Measurements from ENCODE around the gene CDK17. TPM values are rescaled to one million over a fixed set of nuclear protein-coding genes. Genes with fewer than 3 reads are reported as not detected.
A peak's percentile ranks its signal among the peaks of the same experiment; 100 is the strongest.
"Not testable (repeated sequence)": the region's sequence is repeated elsewhere in the genome, so short reads cannot be mapped to it uniquely, and the experiment has no call there.

CDK17 gene
- total and polyA plus RNA-seq, 8 donors: 32.1 to 67.9 (median 53.2) TPM

DNA sequence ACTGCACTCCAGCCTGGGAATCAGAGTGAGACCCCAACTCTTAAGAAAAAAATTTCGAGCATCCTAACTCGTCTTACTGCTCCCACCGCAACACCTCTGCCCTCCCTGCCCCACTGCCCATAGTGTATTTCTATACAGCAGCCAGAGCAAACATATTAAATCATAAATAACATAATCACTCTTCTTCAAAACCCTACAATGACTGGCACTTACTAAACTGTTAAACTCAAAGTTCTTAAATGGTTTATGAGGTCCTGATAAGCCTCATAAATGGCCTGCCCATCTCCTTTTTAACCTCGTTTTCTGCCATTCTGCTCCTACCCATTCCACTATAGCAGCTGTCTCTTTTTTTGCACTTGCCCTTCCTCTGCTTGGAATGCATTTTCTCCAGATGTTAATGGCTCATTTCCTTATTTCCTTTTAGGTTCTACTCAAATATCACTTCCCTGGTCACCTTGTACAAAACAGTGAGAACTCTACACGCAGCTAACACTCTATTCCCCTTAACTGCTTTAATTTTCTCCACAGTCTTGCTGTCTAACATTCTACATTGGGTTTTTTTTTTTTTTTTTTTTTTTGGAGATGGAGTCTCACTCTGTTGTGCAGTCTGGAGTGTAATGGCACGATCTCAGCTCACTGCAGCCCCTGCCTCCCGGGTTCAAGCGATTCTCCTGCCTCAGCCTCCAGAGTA lies 45.2 kb downstream of the CDK17 start:
- TF ChIP-seq, protein P1, sequence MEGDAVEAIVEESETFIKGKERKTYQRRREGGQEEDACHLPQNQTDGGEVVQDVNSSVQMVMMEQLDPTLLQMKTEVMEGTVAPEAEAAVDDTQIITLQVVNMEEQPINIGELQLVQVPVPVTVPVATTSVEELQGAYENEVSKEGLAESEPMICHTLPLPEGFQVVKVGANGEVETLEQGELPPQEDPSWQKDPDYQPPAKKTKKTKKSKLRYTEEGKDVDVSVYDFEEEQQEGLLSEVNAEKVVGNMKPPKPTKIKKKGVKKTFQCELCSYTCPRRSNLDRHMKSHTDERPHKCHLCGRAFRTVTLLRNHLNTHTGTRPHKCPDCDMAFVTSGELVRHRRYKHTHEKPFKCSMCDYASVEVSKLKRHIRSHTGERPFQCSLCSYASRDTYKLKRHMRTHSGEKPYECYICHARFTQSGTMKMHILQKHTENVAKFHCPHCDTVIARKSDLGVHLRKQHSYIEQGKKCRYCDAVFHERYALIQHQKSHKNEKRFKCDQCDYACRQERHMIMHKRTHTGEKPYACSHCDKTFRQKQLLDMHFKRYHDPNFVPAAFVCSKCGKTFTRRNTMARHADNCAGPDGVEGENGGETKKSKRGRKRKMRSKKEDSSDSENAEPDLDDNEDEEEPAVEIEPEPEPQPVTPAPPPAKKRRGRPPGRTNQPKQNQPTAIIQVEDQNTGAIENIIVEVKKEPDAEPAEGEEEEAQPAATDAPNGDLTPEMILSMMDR (IDR thresholded peaks at IDR 0.05): no peak
- intact Hi-C loops (cut with DNase I): no loop called here
- Histone ChIP-seq H3K36me3 (no peaks in the 10 kb centered on the region), H3K9me3 (no peaks in the 10 kb centered on the region), H3K4me1 (peaks cover 9 to 65% of the 10 kb centered on the region in 2 donors), H3K27me3 (no peaks in the 10 kb centered on the region), H3K4me3 (no peak overlapping the region), H3K27ac (no peak overlapping the region)
- ATAC-seq: no peak
- no peak for DNase-seq

DNA sequence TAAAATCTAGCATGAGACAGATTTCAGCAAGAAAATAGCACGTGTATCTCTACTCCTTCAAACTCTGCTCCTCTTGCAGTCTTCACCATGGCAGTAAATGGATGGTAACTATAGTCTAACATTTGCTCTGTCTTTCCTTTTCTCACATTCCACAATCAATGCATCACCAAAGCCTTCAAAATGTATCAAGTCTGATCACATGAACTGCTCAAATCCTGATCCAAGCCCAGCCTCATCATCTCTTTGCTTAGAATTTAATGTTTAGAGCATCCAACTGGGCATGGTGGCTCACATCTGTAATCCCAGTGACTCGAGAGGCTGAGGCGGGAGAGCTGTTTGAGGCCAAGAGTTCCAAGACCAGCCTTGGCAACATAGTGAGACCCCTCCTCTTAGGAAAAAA lies 45.9 kb downstream of the CDK17 start:
- no peak for ATAC-seq
- intact Hi-C loops (cut with DNase I): no loop called here

DNA sequence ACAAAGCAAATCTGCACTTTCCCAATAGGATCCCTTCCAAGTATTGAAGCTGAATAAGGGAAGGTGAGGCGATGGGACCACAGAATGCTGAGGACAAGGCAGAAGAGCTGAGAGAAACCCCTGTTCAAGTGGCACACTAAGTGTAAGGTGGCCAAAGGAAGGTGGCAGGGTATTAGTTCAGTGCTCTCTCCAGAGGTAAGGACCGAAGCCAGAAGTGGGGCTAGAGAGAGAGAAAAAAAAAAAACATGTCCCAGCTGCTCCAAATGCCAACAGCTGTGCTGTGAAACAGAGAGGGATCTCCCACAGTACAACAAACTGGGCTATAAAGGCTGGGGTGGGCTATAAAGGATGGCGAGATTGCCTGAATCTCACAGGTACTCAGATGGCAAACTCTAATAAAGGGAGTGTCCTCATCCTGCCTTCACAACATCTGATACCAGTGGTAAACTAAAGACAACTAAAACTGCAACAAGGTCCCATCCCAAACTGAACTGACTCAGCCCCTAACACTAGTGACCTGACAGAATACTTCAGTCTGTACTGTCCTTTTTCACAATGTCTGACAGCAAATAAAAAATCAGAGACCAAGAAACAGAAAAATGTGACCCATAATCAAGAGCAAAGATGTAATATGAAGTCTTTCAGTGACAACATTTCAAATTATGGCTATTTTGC lies 47.9 kb downstream of the CDK17 start:
- Histone ChIP-seq H3K27me3 (no peaks in the 10 kb centered on the region), H3K9me3 (no peaks in the 10 kb centered on the region), H3K4me3 (no peak overlapping the region), H3K4me1 (peaks cover 9 to 76% of the 10 kb centered on the region in 2 donors), H3K27ac (peak overlapping the region in 1 of 2 donors; percentile 72), H3K36me3 (no peaks in the 10 kb centered on the region)
- TF ChIP-seq, protein P1 (IDR thresholded peaks at IDR 0.05): no peak
- ATAC-seq (peak; percentile 22), DNase-seq (no peak)
- intact Hi-C loops (cut with DNase I): no loop called here

More for the DNA sequence above, 45.9 kb downstream of the CDK17 start:
- Histone ChIP-seq H3K4me3 (no peak overlapping the region), H3K27ac (peak overlapping the region in 1 of 2 donors; percentile 5), H3K27me3 (no peaks in the 10 kb centered on the region), H3K9me3 (no peaks in the 10 kb centered on the region), H3K4me1 (peaks cover 9 to 71% of the 10 kb centered on the region in 2 donors), H3K36me3 (no peaks in the 10 kb centered on the region)
- TF ChIP-seq, protein P1 (IDR thresholded peaks at IDR 0.05): no peak
- no peak for DNase-seq

DNA sequence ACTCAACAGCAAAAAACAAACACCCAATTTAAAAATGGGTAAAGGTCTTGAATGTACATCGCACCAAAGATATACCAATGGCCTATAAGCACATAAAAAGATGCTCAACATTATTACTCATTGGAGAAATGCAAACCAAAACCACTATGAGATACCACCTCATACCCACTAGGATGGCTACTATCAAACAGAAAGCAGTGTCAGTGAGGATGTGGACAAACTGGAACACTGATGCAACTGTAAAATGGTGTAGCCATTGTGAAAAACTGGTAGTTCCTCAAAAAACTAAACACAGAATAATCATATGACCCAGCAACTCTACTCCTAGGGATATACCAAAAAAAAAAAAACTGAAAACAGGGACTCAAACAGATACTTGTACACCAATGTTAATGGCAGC lies 49.3 kb downstream of the CDK17 start:
- DNase-seq (no peak), ATAC-seq (peak; percentile 37)
- H3K4me1 ChIP-seq: peaks cover 9 to 82% of the 10 kb centered on the region in 2 donors
- H3K27me3 ChIP-seq: no peaks in the 10 kb centered on the region
- H3K27ac ChIP-seq: peak overlapping the region in 1 of 2 donors; percentile 72
- intact Hi-C loops (cut with DNase I): no loop called here
- H3K36me3 ChIP-seq: no peaks in the 10 kb centered on the region
- TF ChIP-seq, protein P1 (IDR thresholded peaks at IDR 0.05): no peak
- no peak overlapping the region for H3K4me3 ChIP-seq
- H3K9me3 ChIP-seq: no peaks in the 10 kb centered on the region

DNA sequence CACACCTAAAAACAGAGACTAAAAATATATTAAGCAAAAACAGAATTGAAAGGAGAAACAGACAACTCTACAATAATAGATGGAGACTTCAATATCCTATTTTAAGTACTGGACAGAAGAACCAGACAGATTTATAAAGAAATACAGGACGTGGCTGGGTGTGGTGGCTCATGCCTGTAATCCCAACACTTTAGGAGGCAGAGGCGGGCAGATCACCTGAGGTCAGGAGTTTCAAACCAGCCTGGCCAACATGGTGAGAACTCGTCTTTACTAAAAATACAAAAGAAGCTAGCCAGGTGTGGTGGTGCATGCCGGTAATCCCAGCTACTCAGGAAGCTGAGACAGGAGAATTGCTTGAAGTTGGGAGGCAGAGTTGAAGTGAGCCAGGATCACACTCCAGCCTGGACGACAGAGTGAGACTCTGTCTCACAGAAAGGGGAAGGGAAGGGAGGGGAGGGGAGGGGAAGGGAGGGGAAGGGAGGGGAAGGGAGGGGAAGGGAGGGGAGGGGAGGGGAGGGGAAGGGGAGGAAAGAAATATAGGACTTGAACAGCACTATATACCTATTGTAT lies 53.0 kb downstream of the CDK17 start:
- intact Hi-C loops (cut with DNase I): no loop called here
- TF ChIP-seq, protein P1 (IDR thresholded peaks at IDR 0.05): no peak
- DNase-seq (no peak), ATAC-seq (peak; percentile 57)
- no peaks in the 10 kb centered on the region for H3K27me3 ChIP-seq
- peaks cover 3 to 56% of the 10 kb centered on the region in 2 donors for H3K4me1 ChIP-seq
- peaks cover 0 to 16% of the 10 kb centered on the region in 2 donors for H3K9me3 ChIP-seq
- H3K36me3 ChIP-seq: no peaks in the 10 kb centered on the region
- peak overlapping the region in 1 of 2 donors; percentile 13 for H3K4me3 ChIP-seq
- H3K27ac ChIP-seq: peak overlapping the region in 1 of 2 donors; percentile 56

DNA sequence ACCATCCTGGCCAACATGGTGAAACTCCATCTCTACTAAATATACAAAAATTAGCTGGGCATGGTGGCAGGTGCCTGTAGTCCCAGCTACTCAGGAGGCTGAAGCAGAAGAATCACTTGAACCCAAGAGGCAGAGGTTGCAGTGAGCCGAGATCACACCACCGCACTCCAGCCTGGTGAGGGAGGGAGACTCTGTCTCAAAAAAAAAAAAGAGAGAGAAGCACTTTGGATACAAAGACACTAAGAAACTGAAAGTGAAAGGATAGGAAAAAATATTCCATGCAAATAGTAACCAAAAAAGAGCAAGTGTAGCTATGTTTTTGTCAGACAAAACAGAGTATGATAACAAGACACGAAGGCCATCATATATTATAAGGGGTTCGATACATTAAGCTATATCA lies 53.5 kb downstream of the CDK17 start:
- DNase-seq; H3K27me3 ChIP-seq; intact Hi-C loops (cut with DNase I); H3K36me3 ChIP-seq: not testable (repeated sequence)
- peak overlapping the region in 1 of 2 donors; percentile 13 for H3K4me3 ChIP-seq
- peaks cover 0 to 16% of the 10 kb centered on the region in 2 donors for H3K9me3 ChIP-seq
- peak; percentile 71 for ATAC-seq
- H3K4me1 ChIP-seq: peaks cover 3 to 51% of the 10 kb centered on the region in 2 donors
- H3K27ac ChIP-seq: peak overlapping the region in 1 of 2 donors; percentile 56
